Measurements from ENCODE around the gene DEPDC5. TPM values are rescaled to one million over a fixed set of nuclear protein-coding genes. Genes with fewer than 3 reads are reported as not detected.

The DEPDC5 gene
- total and polyA plus RNA-seq, 2 of the 8 experiments (the other 6 are each of a cell fraction or from before 2014, with no cell fraction given) = 18.3 to 26.5 TPM

GRCh38 chr22:31852691-31853421, 99.0 kb downstream of the DEPDC5 start (continued):
- TF ChIP-seq, protein P1, sequence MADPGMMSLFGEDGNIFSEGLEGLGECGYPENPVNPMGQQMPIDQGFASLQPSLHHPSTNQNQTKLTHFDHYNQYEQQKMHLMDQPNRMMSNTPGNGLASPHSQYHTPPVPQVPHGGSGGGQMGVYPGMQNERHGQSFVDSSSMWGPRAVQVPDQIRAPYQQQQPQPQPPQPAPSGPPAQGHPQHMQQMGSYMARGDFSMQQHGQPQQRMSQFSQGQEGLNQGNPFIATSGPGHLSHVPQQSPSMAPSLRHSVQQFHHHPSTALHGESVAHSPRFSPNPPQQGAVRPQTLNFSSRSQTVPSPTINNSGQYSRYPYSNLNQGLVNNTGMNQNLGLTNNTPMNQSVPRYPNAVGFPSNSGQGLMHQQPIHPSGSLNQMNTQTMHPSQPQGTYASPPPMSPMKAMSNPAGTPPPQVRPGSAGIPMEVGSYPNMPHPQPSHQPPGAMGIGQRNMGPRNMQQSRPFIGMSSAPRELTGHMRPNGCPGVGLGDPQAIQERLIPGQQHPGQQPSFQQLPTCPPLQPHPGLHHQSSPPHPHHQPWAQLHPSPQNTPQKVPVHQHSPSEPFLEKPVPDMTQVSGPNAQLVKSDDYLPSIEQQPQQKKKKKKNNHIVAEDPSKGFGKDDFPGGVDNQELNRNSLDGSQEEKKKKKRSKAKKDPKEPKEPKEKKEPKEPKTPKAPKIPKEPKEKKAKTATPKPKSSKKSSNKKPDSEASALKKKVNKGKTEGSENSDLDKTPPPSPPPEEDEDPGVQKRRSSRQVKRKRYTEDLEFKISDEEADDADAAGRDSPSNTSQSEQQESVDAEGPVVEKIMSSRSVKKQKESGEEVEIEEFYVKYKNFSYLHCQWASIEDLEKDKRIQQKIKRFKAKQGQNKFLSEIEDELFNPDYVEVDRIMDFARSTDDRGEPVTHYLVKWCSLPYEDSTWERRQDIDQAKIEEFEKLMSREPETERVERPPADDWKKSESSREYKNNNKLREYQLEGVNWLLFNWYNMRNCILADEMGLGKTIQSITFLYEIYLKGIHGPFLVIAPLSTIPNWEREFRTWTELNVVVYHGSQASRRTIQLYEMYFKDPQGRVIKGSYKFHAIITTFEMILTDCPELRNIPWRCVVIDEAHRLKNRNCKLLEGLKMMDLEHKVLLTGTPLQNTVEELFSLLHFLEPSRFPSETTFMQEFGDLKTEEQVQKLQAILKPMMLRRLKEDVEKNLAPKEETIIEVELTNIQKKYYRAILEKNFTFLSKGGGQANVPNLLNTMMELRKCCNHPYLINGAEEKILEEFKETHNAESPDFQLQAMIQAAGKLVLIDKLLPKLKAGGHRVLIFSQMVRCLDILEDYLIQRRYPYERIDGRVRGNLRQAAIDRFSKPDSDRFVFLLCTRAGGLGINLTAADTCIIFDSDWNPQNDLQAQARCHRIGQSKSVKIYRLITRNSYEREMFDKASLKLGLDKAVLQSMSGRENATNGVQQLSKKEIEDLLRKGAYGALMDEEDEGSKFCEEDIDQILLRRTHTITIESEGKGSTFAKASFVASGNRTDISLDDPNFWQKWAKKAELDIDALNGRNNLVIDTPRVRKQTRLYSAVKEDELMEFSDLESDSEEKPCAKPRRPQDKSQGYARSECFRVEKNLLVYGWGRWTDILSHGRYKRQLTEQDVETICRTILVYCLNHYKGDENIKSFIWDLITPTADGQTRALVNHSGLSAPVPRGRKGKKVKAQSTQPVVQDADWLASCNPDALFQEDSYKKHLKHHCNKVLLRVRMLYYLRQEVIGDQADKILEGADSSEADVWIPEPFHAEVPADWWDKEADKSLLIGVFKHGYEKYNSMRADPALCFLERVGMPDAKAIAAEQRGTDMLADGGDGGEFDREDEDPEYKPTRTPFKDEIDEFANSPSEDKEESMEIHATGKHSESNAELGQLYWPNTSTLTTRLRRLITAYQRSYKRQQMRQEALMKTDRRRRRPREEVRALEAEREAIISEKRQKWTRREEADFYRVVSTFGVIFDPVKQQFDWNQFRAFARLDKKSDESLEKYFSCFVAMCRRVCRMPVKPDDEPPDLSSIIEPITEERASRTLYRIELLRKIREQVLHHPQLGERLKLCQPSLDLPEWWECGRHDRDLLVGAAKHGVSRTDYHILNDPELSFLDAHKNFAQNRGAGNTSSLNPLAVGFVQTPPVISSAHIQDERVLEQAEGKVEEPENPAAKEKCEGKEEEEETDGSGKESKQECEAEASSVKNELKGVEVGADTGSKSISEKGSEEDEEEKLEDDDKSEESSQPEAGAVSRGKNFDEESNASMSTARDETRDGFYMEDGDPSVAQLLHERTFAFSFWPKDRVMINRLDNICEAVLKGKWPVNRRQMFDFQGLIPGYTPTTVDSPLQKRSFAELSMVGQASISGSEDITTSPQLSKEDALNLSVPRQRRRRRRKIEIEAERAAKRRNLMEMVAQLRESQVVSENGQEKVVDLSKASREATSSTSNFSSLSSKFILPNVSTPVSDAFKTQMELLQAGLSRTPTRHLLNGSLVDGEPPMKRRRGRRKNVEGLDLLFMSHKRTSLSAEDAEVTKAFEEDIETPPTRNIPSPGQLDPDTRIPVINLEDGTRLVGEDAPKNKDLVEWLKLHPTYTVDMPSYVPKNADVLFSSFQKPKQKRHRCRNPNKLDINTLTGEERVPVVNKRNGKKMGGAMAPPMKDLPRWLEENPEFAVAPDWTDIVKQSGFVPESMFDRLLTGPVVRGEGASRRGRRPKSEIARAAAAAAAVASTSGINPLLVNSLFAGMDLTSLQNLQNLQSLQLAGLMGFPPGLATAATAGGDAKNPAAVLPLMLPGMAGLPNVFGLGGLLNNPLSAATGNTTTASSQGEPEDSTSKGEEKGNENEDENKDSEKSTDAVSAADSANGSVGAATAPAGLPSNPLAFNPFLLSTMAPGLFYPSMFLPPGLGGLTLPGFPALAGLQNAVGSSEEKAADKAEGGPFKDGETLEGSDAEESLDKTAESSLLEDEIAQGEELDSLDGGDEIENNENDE (IDR thresholded peaks at IDR 0.05; ENCODE audit: insufficient replicate concordance, low read length) = no peak
- no peak for TF ChIP-seq CTCF (IDR thresholded peaks at IDR 0.05; ENCODE audit: control extremely low read depth in 1 of 3, insufficient read depth in 1 of 3, low read depth in 1 of 3, low read length in 3 of 3)
- no peak for TF ChIP-seq TCF12 (IDR thresholded peaks at IDR 0.05; ENCODE audit: low read depth, low read length)
- no peak for TF ChIP-seq SIRT6 (IDR thresholded peaks at IDR 0.05; ENCODE audit: low read length)
- TF ChIP-seq JUN (IDR thresholded peaks at IDR 0.05; ENCODE audit: low read depth, low read length) = no peak
- TF ChIP-seq EP300 (IDR thresholded peaks at IDR 0.05; ENCODE audit: borderline replicate concordance in 1 of 2, low read depth in 2 of 2, low read length in 2 of 2) = no peak
- TF ChIP-seq SUZ12 (IDR thresholded peaks at IDR 0.05; ENCODE audit: low read length) = no peak
- TF ChIP-seq NRF1 (IDR thresholded peaks at IDR 0.05; ENCODE audit: low read depth, low read length) = no peak
